Endothelial cell (in vitro differentiated cells): ENCODE results near the gene PER3. TPM values are rescaled to one million over a fixed set of nuclear protein-coding genes. Genes with fewer than 3 reads are reported as not detected.

ENCODE experiments used
- DNase-seq: peaks from one replicate; pipeline ENCODE4 v3.0.0; 2021; ENCODE audit warnings: low spot score
- H3K27ac Mint-ChIP-seq: one replicate; pipeline ENCODE4 v1.8.0; 2021; ENCODE audit warnings: mixed read lengths, inconsistent platforms; ENCODE audit not compliant: unreplicated experiment
- H3K27me3 Mint-ChIP-seq: one replicate; pipeline ENCODE4 v1.8.0; 2021; ENCODE audit warnings: mild to moderate bottlenecking, moderate library complexity, mixed read lengths, inconsistent platforms; ENCODE audit not compliant: unreplicated experiment
- H3K36me3 Mint-ChIP-seq: one replicate; pipeline ENCODE4 v1.8.0; 2021; ENCODE audit warnings: mild to moderate bottlenecking, low read depth, mixed read lengths, inconsistent platforms; ENCODE audit not compliant: unreplicated experiment
- H3K4me1 Mint-ChIP-seq: one replicate; pipeline ENCODE4 v1.8.0; 2021; ENCODE audit warnings: mild to moderate bottlenecking, mixed read lengths, inconsistent platforms; ENCODE audit not compliant: unreplicated experiment
- H3K4me3 Mint-ChIP-seq: one replicate; pipeline ENCODE4 v1.8.0; 2021; ENCODE audit warnings: mild to moderate bottlenecking, mixed read lengths, inconsistent platforms; ENCODE audit not compliant: unreplicated experiment
- H3K9me3 Mint-ChIP-seq: one replicate; pipeline ENCODE4 v1.8.0; 2021; ENCODE audit warnings: mixed read lengths, inconsistent platforms; ENCODE audit not compliant: unreplicated experiment
- total RNA-seq: library from RNA; stranded (reverse); fragmentation: NEBNext Ultra II Directional; extraction: Animal tissue kit (Norgen Biotek cat#: 25700); gene quantifications from one replicate; pipeline ENCODE4 v1.2.1, GENCODE V29; 2021; ENCODE audit not compliant: unreplicated experiment
- TF ChIP-seq, protein P1 (sequence below): fragments of 200-600 bp; sonication (generic); IDR thresholded peaks from one replicate; pipeline ENCODE4 v1.5.0; 2021; ENCODE audit warnings: antibody characterized with exemption; ENCODE audit not compliant: unreplicated experiment

The PER3 gene
- total RNA-seq, 1 donor from 2014 or later, result 2.8 TPM

DNA sequence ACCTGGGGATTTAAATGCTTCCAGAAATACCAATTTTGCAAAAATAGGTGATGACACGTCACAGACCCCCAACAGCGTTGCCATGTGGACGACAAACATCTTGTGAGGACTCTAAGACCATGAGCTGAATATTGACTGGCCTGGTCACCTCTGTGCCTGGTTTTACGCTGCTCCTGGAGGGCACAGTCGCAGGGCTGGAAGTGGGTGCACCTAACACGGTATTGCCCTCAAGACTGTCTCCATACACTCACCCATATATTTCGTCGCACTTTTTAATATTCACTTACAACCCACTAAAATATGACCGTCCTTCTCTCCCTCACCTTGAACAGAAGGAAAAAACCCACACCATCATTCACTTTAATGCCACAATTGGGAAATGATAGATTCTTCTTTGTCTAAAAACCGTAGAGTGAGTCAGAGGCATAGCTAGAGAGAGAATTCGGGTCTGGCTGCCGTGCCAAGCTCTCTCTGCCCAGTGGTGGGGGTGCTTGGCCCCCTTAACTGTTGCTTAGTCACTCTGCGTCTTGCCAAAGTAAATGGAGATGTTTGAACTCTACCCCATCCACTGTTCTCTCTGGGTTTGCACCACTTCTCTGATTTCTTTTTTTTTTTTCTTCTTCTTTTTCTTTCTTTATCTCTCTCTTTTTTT is 109.6 kb downstream of the PER3 start:
- H3K27me3 Mint-ChIP-seq, result peaks cover 6% of the 10 kb centered on the region
- H3K27ac Mint-ChIP-seq, result no peak overlapping the region
- no peak for DNase-seq
- no peaks in the 10 kb centered on the region for H3K4me1 Mint-ChIP-seq
- TF ChIP-seq, protein P1, sequence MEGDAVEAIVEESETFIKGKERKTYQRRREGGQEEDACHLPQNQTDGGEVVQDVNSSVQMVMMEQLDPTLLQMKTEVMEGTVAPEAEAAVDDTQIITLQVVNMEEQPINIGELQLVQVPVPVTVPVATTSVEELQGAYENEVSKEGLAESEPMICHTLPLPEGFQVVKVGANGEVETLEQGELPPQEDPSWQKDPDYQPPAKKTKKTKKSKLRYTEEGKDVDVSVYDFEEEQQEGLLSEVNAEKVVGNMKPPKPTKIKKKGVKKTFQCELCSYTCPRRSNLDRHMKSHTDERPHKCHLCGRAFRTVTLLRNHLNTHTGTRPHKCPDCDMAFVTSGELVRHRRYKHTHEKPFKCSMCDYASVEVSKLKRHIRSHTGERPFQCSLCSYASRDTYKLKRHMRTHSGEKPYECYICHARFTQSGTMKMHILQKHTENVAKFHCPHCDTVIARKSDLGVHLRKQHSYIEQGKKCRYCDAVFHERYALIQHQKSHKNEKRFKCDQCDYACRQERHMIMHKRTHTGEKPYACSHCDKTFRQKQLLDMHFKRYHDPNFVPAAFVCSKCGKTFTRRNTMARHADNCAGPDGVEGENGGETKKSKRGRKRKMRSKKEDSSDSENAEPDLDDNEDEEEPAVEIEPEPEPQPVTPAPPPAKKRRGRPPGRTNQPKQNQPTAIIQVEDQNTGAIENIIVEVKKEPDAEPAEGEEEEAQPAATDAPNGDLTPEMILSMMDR, result no peak
- no peaks in the 10 kb centered on the region for H3K9me3 Mint-ChIP-seq
- H3K36me3 Mint-ChIP-seq, result no peaks in the 10 kb centered on the region
- no peak overlapping the region for H3K4me3 Mint-ChIP-seq

Other genes starting within 250 kb of the PER3 start
- gene VAMP3, start 13.0 kb upstream of the PER3 start, total RNA-seq, result 91.0 TPM
- gene UTS2, start 68.8 kb downstream of the PER3 start, total RNA-seq, result not detected
- 4.8 TPM for gene TNFRSF9, start 156.5 kb downstream of the PER3 start, total RNA-seq
- gene PARK7, start 177.4 kb downstream of the PER3 start, total RNA-seq, result 223 TPM
- gene ERRFI1, start 242.0 kb downstream of the PER3 start, total RNA-seq, result 16.5 TPM